Measurements from ENCODE around the gene TCEA2.
"Not testable (repeated sequence)": the region's sequence is repeated elsewhere in the genome, so short reads cannot be mapped to it uniquely, and the experiment has no call there.

TCEA2 gene

GRCh38 chr20:64108731-64109681, 46.0 kb downstream of the TCEA2 start:
- no peak for ATAC-seq

DNA sequence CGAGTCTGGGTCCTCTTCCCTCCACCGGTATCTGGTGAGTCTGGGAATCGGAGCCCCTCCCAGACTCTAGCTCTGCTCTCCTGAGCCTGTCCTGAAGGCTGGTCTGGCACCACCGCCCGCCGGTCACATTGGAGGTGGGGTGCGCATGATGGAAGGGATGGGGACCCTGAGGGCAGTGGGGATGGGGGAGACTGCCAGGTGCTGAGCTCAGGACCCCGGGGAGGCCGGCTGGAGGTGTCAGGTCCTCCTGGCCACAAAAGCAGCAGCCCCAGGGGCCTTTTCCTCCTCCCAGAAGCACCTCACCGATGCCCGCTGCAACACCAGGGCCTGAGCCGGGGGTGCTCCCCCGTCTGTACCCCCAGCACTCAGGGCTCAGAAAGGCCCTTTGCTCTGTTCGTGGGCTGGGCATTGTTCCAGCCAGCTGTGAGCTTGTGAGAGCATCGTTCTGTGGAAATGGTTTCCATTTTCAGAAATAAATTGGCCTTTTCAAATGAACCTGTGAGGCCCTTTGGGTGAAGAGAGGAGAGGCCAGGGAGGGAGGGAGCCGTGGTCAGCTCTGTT, 46.9 kb downstream of the TCEA2 start:
- DNase-seq (no peak), ATAC-seq (no peak)

More at GRCh38 chr20:64108731-64109681, 46.0 kb downstream of the TCEA2 start:
- DNase-seq, result no peak

DNA sequence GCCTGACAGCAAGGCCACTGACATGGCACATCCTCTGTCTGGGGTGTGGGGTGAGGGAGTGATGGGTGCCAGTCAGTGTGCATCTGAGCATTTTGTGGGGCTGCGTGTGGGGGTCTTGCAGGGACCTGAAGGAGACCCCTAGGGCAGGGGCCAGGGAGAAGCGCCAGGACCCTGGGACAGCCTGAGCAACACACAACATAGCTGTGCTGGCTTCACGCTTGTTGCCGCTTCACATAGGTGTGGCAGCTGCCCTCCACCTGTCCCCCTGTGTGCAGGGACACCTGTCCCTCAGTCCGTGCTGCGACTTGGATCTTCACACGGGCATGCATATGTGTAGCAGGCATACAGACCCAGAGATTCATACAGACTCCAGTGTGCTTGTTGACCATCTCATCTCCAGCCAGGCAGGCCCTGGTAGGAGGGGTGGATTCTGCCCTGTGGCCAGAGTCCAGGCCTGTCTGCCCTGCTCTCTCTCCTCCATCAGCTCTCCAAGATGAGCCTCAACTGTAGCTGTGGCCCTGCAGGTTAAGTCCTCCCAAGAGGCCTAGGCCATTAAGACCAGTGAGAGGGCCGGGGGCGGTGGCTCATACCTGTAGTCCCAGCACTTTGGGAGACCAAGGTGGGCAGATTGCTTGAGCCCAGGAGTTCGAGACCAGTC, 47.5 kb downstream of the TCEA2 start:
- ATAC-seq (no peak), DNase-seq (no peak)

DNA sequence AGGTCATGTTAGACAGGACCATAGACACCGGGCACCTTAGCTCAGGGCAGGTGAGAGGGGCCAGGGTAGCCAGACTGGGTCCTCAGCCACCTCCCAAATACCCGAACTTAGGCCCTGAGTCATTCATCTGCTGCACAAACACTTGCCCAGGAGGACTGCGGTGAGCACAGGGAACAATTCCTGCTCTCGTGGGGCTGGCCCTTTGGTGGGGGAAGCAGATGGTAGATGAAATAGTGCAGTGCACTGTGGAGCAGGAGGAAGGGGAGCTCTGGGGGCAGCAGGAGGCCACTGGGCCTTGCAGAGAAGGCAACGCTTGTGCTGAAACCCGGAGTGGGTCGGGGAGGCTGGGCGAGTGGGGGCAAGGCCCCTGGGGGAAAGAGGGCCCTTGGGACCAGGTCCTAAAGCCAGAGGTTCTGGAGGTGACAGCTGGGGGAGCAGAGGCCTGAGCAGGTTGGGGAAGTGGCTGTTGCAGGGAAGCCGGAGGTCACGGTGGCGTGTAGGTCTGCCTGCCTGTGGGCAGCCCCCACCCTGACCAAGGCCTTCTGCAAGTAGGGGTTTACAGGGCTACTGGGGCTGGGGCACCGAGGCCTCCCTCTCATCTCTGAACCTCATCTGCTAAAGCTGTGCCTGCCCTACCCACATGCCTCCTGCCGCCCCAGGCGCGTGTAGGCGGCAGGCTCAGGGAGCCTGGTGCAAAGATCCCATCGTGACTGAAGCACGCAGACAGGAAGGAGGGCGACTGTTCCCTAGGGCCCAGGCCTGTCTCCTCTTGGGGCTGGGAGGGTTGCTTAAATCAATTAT, 49.0 kb downstream of the TCEA2 start:
- DNase-seq, result no peak
- ATAC-seq, result no peak

- DNase-seq (no peak), ATAC-seq (no peak)
These were observed 49.9 kb downstream of the TCEA2 start for GRCh38 chr20:64112691-64113443.

DNA sequence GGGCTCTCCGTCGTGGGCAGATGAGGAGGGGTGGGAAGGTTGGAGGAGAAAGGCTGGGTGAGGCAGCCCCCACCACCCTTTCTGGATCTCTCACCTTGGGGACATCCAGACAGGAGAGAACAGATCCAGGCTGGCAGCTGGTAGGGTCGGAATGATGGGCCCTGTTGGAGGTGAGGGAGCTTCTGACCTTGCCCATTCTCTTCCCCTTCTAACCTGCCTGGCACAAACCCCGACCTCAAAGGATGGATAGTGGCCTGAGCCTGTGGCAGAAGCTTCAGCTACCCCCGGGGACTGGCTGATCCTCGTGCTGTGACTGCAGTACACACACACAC, 50.4 kb downstream of the TCEA2 start:
- no peak for ATAC-seq
- DNase-seq, result no peak

GRCh38 chr20:64113796-64114355, 50.9 kb downstream of the TCEA2 start:
- ATAC-seq, result no peak
- no peak for DNase-seq

GRCh38 chr20:64114356-64114971, 51.5 kb downstream of the TCEA2 start:
- DNase-seq (no peak), ATAC-seq (no peak)

GRCh38 chr20:64115171-64115911, 52.3 kb downstream of the TCEA2 start:
- ATAC-seq (no peak), DNase-seq (no peak)

GRCh38 chr20:64116016-64116415, 53.0 kb downstream of the TCEA2 start:
- DNase-seq (no peak), ATAC-seq (no peak)

- no peak for ATAC-seq
- DNase-seq, result no peak
These were observed 53.8 kb downstream of the TCEA2 start for GRCh38 chr20:64116541-64117431.

- not testable (repeated sequence) for DNase-seq
These were observed 54.4 kb downstream of the TCEA2 start for GRCh38 chr20:64117432-64117777.

DNA sequence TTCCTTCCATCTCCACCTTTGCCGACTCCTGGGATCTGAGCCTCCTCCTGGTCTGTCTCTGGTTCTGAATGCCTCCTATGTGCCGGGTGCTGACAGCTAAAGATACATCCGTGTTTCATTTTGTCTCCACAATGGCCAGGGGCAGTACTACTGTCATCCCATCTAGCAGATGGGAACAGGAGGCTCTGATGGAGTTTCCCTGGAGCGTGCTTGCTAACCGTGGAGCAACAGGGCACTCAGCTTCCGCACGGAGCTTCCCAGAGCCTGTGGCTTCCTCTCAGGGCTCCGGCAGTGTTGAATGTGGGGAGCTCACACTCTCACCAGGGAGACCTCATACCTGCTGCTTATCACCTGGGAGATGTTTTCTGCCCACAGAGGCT, 56.3 kb downstream of the TCEA2 start:
- ATAC-seq (no peak), DNase-seq (no peak)

More at GRCh38 chr20:64117432-64117777, 54.4 kb downstream of the TCEA2 start:
- not testable (repeated sequence) for ATAC-seq

- DNase-seq, result no peak
- no peak for ATAC-seq
These were observed 56.8 kb downstream of the TCEA2 start for GRCh38 chr20:64119681-64120341.

DNA sequence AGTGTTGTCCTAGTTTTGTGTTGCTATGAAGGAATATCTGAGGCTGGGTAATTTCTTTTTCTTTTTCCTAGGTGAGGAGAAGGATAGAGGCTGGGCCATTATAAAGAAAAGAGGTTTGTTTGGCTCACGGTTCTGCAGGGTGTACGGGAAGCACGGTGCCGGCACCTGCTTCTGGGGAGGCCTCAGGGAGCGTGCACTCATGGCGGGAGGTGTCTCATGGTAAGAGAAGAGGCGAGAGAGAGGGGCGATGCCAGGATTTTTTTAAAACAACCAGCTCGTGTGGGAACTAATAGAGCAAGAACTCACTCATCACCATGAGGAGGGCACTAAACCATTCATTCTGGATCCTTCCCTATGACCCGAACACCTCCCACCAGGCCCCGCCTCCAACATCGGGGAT, 58.6 kb downstream of the TCEA2 start:
- no peak for ATAC-seq
- DNase-seq, result no peak
